HepG2 (cell line): ENCODE measurements around the gene KDM5D. TPM values are rescaled to one million over a fixed set of nuclear protein-coding genes. Genes with fewer than 3 reads are reported as not detected.

Experiments used
- ATAC-seq: fragments of 200-7000 bp; cut with Tn5 transposase; 3 replicates; pipeline ENCODE4 v1.9.1; 2020; ENCODE audit warnings: mild to moderate bottlenecking, moderate library complexity
- Bru-seq: library from RNA; stranded (reverse); fragments of 400-500 nt; gene quantifications from one replicate; lab custom pipeline; 2021; lab: Mats Ljungman, UMichigan
- BruChase-seq, 2 experiments: library from RNA; stranded (reverse); fragments of 400-500 nt; gene quantifications; one replicate each; lab custom pipeline; 2021; lab: Mats Ljungman, UMichigan
- BruUV-seq: library from RNA; stranded (reverse); fragments of 400-500 nt; replicated peaks from 2 replicates; lab custom pipeline; 2021; lab: Mats Ljungman, UMichigan
- CTCF ChIA-PET: fragments of 300-600 bp; formaldehyde crosslinking; extraction: SDS; loops from one replicate; lab custom pipeline; 2021; ENCODE audit warnings: low total read pairs, inconsistent platforms, low intra/inter-chr PET ratio; lab: Yijun Ruan, JAX
- POLR2A ChIA-PET: fragments of 350-600 bp; sonication (Branson Sonifier 250); formaldehyde crosslinking; loops from one replicate; lab custom pipeline; 2020; ENCODE audit warnings: antibody characterized with exemption, inconsistent platforms; lab: Yijun Ruan, JAX
- DNase-seq: peaks from one replicate; pipeline ENCODE4 v3.0.0-alpha.2; 2015; ENCODE audit warnings: low spot score
- FAIRE-seq: peaks from 3 replicates; lab custom pipeline; 2011; peaks lifted over from hg19 to GRCh38; lab: Jason Lieb, UNC
- H2AFZ ChIP-seq: one replicate; pipeline ENCODE4 v1.6.1; 2011; ENCODE audit warnings: low read length, inconsistent platforms
- H3K27ac ChIP-seq: fragments of 300-600 bp; 3 replicates; pipeline ENCODE4 v1.8.0; 2011; ENCODE audit warnings: mixed run types, mild to moderate bottlenecking, mixed read lengths, low read length, inconsistent platforms; ENCODE audit not compliant: insufficient read depth; ENCODE audit errors: extremely low read length
- H3K27me3 ChIP-seq, 2 experiments: fragments of 200-600 bp in 1 of 2; 2 replicates in 1 of 2; 3 replicates in 1 of 2; pipeline versions ENCODE4 v1.6.0 to v1.8.0; 2011; ENCODE audit warnings: low read length in 2 of 2, mild to moderate bottlenecking in 2 of 2, moderate library complexity in 2 of 2, inconsistent platforms in 1 of 2; ENCODE audit not compliant: insufficient read depth in 2 of 2, control insufficient read depth in 1 of 2
- H3K36me3 ChIP-seq, 2 experiments: fragments of 200-600 bp in 1 of 2; replicated peaks in 1 of 2; 2 replicates in 1 of 2; 3 replicates in 1 of 2; pipeline versions ENCODE4 v1.5.1 to v1.8.0; 2011; ENCODE audit warnings: low read length in 2 of 2, inconsistent platforms in 1 of 2; ENCODE audit not compliant: insufficient read depth in 2 of 2, control insufficient read depth in 1 of 2
- H3K4me1 ChIP-seq: 2 replicates; pipeline ENCODE4 v1.5.1; 2012; ENCODE audit warnings: low read length, inconsistent platforms; ENCODE audit not compliant: insufficient read depth
- H3K4me2 ChIP-seq: 2 replicates; pipeline ENCODE4 v1.6.0; 2011; ENCODE audit warnings: low read depth, low read length, inconsistent platforms
- H3K4me3 ChIP-seq, 3 experiments: fragments of 200-600 bp in 1 of 3; sonication (generic), shearing (Covaris generic) in 1 of 3; replicated peaks in 1 of 3; 2 replicates each; pipeline ENCODE4 v1.5.1; 2011 to 2016; ENCODE audit warnings: low read length in 3 of 3, inconsistent platforms in 2 of 3, low read depth in 2 of 3, mild to moderate bottlenecking in 2 of 3, control low read depth in 1 of 3, mixed read lengths in 1 of 3; ENCODE audit not compliant: insufficient read depth in 1 of 3
- H3K79me2 ChIP-seq: one replicate; pipeline ENCODE4 v1.6.1; 2011; ENCODE audit warnings: low read length, inconsistent platforms; ENCODE audit not compliant: insufficient read depth
- H3K9ac ChIP-seq: 2 replicates; pipeline ENCODE4 v1.6.0; 2011; ENCODE audit warnings: mild to moderate bottlenecking, low read depth, low read length, inconsistent platforms; ENCODE audit not compliant: insufficient read depth
- H3K9me3 ChIP-seq: 2 replicates; pipeline ENCODE4 v1.5.1; 2012; ENCODE audit warnings: mild to moderate bottlenecking, low read length
- H4K20me1 ChIP-seq: 2 replicates; pipeline ENCODE4 v1.6.0; 2011; ENCODE audit warnings: inconsistent platforms, mild to moderate bottlenecking, low read length, moderate library complexity; ENCODE audit not compliant: insufficient read depth
- ATF7 ChIP-seq, 2 experiments: fragments of 450-650 bp in 1 of 2; sonication (generic) in 1 of 2; formaldehyde crosslinking in 1 of 2; IDR thresholded peaks; 2 replicates each; pipeline versions ENCODE4 v1.4.0 to v1.6.1; 2016 to 2020; ENCODE audit warnings: antibody characterized with exemption in 1 of 2, mild to moderate bottlenecking in 1 of 2, missing genetic modification reagents in 1 of 2
- CEBPB ChIP-seq: IDR thresholded peaks from 2 replicates; pipeline ENCODE4 v1.6.1; 2011; ENCODE audit warnings: low read depth, low read length, improper control_type of control experiment, borderline replicate concordance
- KAT2B ChIP-seq: fragments of 150-350 bp; IDR thresholded peaks from 2 replicates; pipeline ENCODE4 v1.6.1; 2014; ENCODE audit warnings: low read depth, low read length, borderline replicate concordance
- KMT2A ChIP-seq: sonication (generic); formaldehyde crosslinking; IDR thresholded peaks from 2 replicates; pipeline ENCODE4 v1.4.0; 2020; ENCODE audit warnings: missing genetic modification reagents
- PHF5A ChIP-seq: IDR thresholded peaks from one replicate; pipeline ENCODE4 v1.6.1; 2018; ENCODE audit warnings: low read depth, missing genetic modification reagents; ENCODE audit not compliant: unreplicated experiment
- REPIN1 ChIP-seq: sonication (generic); formaldehyde crosslinking; IDR thresholded peaks from 2 replicates; pipeline ENCODE4 v1.8.0; 2022; ENCODE audit warnings: missing genetic modification reagents, low read depth, mild to moderate bottlenecking, borderline replicate concordance
- SALL1 ChIP-seq: sonication (generic); formaldehyde crosslinking; IDR thresholded peaks from 2 replicates; pipeline ENCODE4 v1.8.0; 2022; ENCODE audit warnings: mild to moderate bottlenecking, missing genetic modification reagents
- TBP ChIP-seq: sonication (generic); formaldehyde crosslinking; IDR thresholded peaks from 2 replicates; pipeline ENCODE4 v1.5.0; 2020; ENCODE audit warnings: missing genetic modification reagents
- XBP1 ChIP-seq: sonication (generic); formaldehyde crosslinking; IDR thresholded peaks from 2 replicates; pipeline ENCODE4 v1.5.0; 2020; ENCODE audit warnings: missing genetic modification reagents
- ZBTB42 ChIP-seq: sonication (generic); formaldehyde crosslinking; IDR thresholded peaks from 2 replicates; pipeline ENCODE4 v1.5.0; 2020; ENCODE audit warnings: mild to moderate bottlenecking, missing genetic modification reagents
- WGBS: methylation state at CpG from one replicate; pipeline ENCODE4 v1.1.6; 2017; ENCODE audit warnings: low lambda C conversion rate; 5-methylcytosine and 5-hydroxymethylcytosine counted together
- in situ Hi-C: cut with HindIII; loops from 2 replicates; pipeline ENCODE4 v1.10.0; 2017; ENCODE audit warnings: low pct_unique_long_range_greater_than_20kb; ENCODE audit not compliant: extremely low pct_ligation_motif_present
- intact Hi-C: fragments of 100-400 bp; cut with micrococcal nuclease; formaldehyde crosslinking; loops from one replicate; pipeline ENCODE4 v1.10.0; 2022; ENCODE audit not compliant: unreplicated experiment
- long read RNA-seq, 2 experiments: library from RNA in 1 of 2; library from polyadenylated mRNA in 1 of 2; stranded (forward) in 1 of 2; unstranded in 1 of 2; transcript quantifications; one replicate each; pipeline ENCODE4 v2.0.0, GENCODE V29; 2019 to 2022
- polyA minus RNA-seq, 3 experiments: library from RNA; depleted of rRNA, polyadenylated mRNA; stranded (reverse); fragments of >200 nt; gene quantifications; 2 replicates each; pipeline ENCODE4 v1.2.3, GENCODE V29; 2011; ENCODE audit warnings: low replicate concordance in 1 of 3
- polyA plus RNA-seq, 8 experiments: library from polyadenylated mRNA; depleted of rRNA in 3 of 8; stranded (reverse) in 7 of 8; unstranded in 1 of 8; fragments of >200 nt; fragmentation: Illumina TruSeq in 4 of 8; extraction: Trizol in 4 of 8; gene quantifications; 2 replicates each; pipeline versions ENCODE4 v1.2.1 to v1.2.3, GENCODE V29; 2011 to 2016; ENCODE audit warnings: low read depth in 4 of 8, missing spikeins in 1 of 8, mixed read lengths in 1 of 8; ENCODE audit not compliant: insufficient read depth in 1 of 8
- total RNA-seq, 5 experiments: library from RNA; depleted of rRNA; stranded (reverse); fragments of >200 nt; fragmentation: Illumina TruSeq; extraction: Trizol; gene quantifications; 2 replicates each; pipeline ENCODE4 v1.2.3, GENCODE V29; 2016; ENCODE audit warnings: low read depth in 1 of 5
- TF ChIP-seq, protein P1 (sequence below): sonication (generic); formaldehyde crosslinking; IDR thresholded peaks from 2 replicates; pipeline ENCODE4 v1.5.1; 2020; ENCODE audit warnings: mild to moderate bottlenecking, missing genetic modification reagents, moderate library complexity
- TF ChIP-seq, protein P2 (sequence below): fragments of 450-650 bp; IDR thresholded peaks from 2 replicates; pipeline ENCODE4 v1.6.1; 2017
- TF ChIP-seq, protein P3 (sequence below): IDR thresholded peaks from 2 replicates; pipeline ENCODE4 v1.6.1; 2016; ENCODE audit warnings: mild to moderate bottlenecking, missing biosample characterization, missing genetic modification reagents

Gene KDM5D
- total RNA-seq (2016; rRNA removed; fragmentation: Illumina TruSeq; extraction: Trizol) = 23.8 and 32.7 TPM in 2 replicates
- 2.2 and 3.2 TPM in 2 replicates for total RNA-seq (2016; cell fraction: cytosol; rRNA removed; fragmentation: Illumina TruSeq; extraction: Trizol; ENCODE audit: low read depth)
- total RNA-seq (2016; cell fraction: insoluble cytoplasmic fraction; rRNA removed; fragmentation: Illumina TruSeq; extraction: Trizol) = 22.1 and 32.1 TPM in 2 replicates
- 5.1 and 5.9 TPM in 2 replicates for total RNA-seq (2016; cell fraction: membrane; rRNA removed; fragmentation: Illumina TruSeq; extraction: Trizol)
- 54.1 and 60.0 TPM in 2 replicates for total RNA-seq (2016; cell fraction: nucleus; rRNA removed; fragmentation: Illumina TruSeq; extraction: Trizol)
- polyA plus RNA-seq (2011; rRNA removed) = 16.6 and 23.4 TPM in 2 replicates
- 13.9 and 14.9 TPM in 2 replicates for polyA plus RNA-seq (2011; cell fraction: cytosol; rRNA removed)
- polyA plus RNA-seq (2011; cell fraction: nucleus; rRNA removed) = 282 and 333 TPM in 2 replicates
- 26.3 and 31.2 TPM in 2 replicates for polyA plus RNA-seq (2012)
- 0.63 and 0.76 TPM in 2 replicates for polyA plus RNA-seq (2016; cell fraction: cytosol; fragmentation: Illumina TruSeq; extraction: Trizol; ENCODE audit: low read depth)
- polyA plus RNA-seq (2016; cell fraction: insoluble cytoplasmic fraction; fragmentation: Illumina TruSeq; extraction: Trizol; ENCODE audit: low read depth) = 13.6 and 14.0 TPM in 2 replicates
- 1.5 and 1.8 TPM in 2 replicates for polyA plus RNA-seq (2016; cell fraction: membrane; fragmentation: Illumina TruSeq; extraction: Trizol; ENCODE audit: low read depth)
- polyA plus RNA-seq (2016; cell fraction: nucleus; fragmentation: Illumina TruSeq; extraction: Trizol; ENCODE audit: insufficient read depth, low read depth) = 112 and 113 TPM in 2 replicates
- 101 TPM in 1 of 2 replicates, not detected in the other for polyA minus RNA-seq (2011; rRNA and poly(A)+ RNA removed; ENCODE audit: low replicate concordance)
- 17.8 and 19.1 TPM in 2 replicates for polyA minus RNA-seq (2011; cell fraction: cytosol; rRNA and poly(A)+ RNA removed)
- polyA minus RNA-seq (2011; cell fraction: nucleus; rRNA and poly(A)+ RNA removed) = 113 and 129 TPM in 2 replicates
- Bru-seq, nascent RNA = percentile 85 among the genes with signal in this experiment
- percentile 83 among the genes with signal in this experiment for BruChase-seq, experiment 1, labeled RNA remaining after a 6-hour chase
- BruChase-seq, experiment 2, labeled RNA remaining after a 2-hour chase = percentile 81 among the genes with signal in this experiment
- long read RNA-seq, experiment 1, partial matches to known transcripts = 2 of 4 reads
- long read RNA-seq, experiment 1, other reads (novel, unspliced or antisense) = 2 of 4 reads
- long read RNA-seq, experiment 2, full-length matches to known transcripts = 1 of 15 reads
- long read RNA-seq, experiment 2, partial matches to known transcripts = 7 of 15 reads
- long read RNA-seq, experiment 2, other reads (novel, unspliced or antisense) = 7 of 15 reads

DNA sequence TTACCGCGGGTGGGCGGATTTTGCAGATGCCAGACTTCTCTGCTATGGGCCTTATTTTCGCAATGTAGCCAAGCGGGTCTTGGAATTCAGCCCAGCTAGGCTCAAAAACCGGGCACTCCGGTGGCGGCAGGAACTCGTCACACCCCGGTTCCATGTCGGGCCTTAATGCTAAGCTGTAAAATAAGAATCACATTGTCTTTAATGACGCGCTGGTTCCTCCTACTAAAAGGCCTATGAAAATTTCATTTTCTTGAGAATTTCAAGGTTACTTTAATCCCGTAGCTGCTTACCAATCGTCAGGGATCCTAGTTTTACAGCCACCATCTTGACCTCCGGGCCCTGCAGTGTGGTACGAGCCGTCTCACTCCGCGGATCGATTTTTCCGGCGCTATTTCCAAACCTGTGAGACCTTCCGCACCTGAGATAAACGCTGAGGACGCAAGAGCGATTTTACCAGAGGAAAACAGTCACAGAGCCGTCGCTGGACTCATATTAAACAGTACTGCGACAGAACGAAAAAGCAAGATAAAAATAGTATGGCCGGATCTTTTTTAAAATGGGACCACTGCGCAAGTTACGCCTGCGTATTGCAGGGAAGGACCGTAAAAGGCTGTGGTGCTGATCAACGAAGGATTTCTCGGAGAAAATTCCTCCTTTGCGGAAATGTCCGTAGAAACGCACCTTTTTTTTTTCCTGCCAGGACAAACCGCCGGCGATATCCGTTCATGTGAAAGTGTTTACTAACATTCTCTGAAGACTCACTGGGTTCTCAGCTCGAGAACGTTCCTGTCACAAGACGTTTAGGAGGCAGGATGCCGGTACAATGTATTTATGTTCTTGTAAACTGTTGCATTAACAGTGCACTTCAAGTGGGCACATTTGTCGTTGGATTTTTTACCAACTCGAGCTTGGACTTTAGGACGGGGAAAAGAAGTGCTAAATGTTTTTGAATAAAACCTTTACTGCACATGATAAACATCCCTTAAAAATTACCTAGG lies at the start of gene KDM5D:
Gene KDM5D (minus strand): TSS at position 346 of the 998 bp plus-strand sequence. CDS start 192 bp downstream, at position 154.
- H4K20me1 ChIP-seq = no peaks in the 10 kb centered on the region
- H2AFZ ChIP-seq = peak within 1 kb of the TSS; percentile 98
- H3K4me3 ChIP-seq = peak within 1 kb of the TSS; percentile 72 to 86 (median 73)
- H3K9ac ChIP-seq = peak within 1 kb of the TSS; percentile 81
- H3K9me3 ChIP-seq = no peaks in the 10 kb centered on the region
- H3K4me1 ChIP-seq = peaks cover 13% of the 10 kb centered on the region
- H3K4me2 ChIP-seq = peak within 1 kb of the TSS; percentile 69
- TSS peak; percentile 88 for BruUV-seq
- H3K36me3 ChIP-seq = peaks cover 0 to 13% of the 10 kb centered on the region in 2 experiments; a peak in 2 of 5 replicates
- CTCF ChIA-PET = no interaction called here
- H3K79me2 ChIP-seq = peaks cover 7% of the 10 kb centered on the region
- peak; percentile 93 for ATAC-seq
- POLR2A ChIA-PET = interaction anchor here (2.0 kb wide), 1 partner anchor 178 kb away, joined by 11 read pairs; no protein-coding TSS in a partner anchor
- no peaks in the 10 kb centered on the region; a peak in 1 of 5 replicates for H3K27me3 ChIP-seq
- FAIRE-seq = no peak
- 2% methylated on average over 32 of the region's 52 CpGs for WGBS
- peak; percentile 69 for DNase-seq
- H3K27ac ChIP-seq = peak within 1 kb of the TSS; percentile 95
- in situ Hi-C loops (no loop called here), intact Hi-C loops (loop anchor here (2.0 kb wide), 1 partner anchor 830 kb away; the partner anchor contains the start of gene EIF1AY)
- TF ChIP-seq, protein P1, sequence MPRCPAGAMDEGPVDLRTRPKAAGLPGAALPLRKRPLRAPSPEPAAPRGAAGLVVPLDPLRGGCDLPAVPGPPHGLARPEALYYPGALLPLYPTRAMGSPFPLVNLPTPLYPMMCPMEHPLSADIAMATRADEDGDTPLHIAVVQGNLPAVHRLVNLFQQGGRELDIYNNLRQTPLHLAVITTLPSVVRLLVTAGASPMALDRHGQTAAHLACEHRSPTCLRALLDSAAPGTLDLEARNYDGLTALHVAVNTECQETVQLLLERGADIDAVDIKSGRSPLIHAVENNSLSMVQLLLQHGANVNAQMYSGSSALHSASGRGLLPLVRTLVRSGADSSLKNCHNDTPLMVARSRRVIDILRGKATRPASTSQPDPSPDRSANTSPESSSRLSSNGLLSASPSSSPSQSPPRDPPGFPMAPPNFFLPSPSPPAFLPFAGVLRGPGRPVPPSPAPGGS (CRISPR knock-in tag) = no peak
- no peak for TF ChIP-seq CEBPB
- no peak for TF ChIP-seq TBP (CRISPR knock-in tag)
- no peak for TF ChIP-seq PHF5A (CRISPR knock-in tag)
- TF ChIP-seq ZBTB42 (CRISPR knock-in tag) = no peak
- TF ChIP-seq REPIN1 (CRISPR knock-in tag) = no peak
- TF ChIP-seq ATF7 (IDR thresholded peaks at IDR 0.05) = no peak
- TF ChIP-seq ATF7 (CRISPR knock-in tag; IDR thresholded peaks at IDR 0.05) = no peak
- TF ChIP-seq, protein P2, sequence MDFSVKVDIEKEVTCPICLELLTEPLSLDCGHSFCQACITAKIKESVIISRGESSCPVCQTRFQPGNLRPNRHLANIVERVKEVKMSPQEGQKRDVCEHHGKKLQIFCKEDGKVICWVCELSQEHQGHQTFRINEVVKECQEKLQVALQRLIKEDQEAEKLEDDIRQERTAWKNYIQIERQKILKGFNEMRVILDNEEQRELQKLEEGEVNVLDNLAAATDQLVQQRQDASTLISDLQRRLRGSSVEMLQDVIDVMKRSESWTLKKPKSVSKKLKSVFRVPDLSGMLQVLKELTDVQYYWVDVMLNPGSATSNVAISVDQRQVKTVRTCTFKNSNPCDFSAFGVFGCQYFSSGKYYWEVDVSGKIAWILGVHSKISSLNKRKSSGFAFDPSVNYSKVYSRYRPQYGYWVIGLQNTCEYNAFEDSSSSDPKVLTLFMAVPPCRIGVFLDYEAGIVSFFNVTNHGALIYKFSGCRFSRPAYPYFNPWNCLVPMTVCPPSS = no peak
- peak; percentile 75; the same call in 1 of the 2 replicates for TF ChIP-seq KAT2B
- peak; percentile 44; the same call in 1 of the 2 replicates for TF ChIP-seq SALL1 (CRISPR knock-in tag)
- TF ChIP-seq, protein P3, sequence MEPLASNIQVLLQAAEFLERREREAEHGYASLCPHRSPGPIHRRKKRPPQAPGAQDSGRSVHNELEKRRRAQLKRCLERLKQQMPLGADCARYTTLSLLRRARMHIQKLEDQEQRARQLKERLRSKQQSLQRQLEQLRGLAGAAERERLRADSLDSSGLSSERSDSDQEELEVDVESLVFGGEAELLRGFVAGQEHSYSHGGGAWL (CRISPR knock-in tag) = no peak
- no peak for TF ChIP-seq XBP1 (CRISPR knock-in tag)
- peak; percentile 70 for TF ChIP-seq KMT2A (CRISPR knock-in tag)
